GM23338 (cell line): Measurements from ENCODE around the gene KIRREL3.

Experiments used
- EZH2phosphoT487 ChIP-seq: fragments of 200-600 bp; sonication (generic); IDR thresholded peaks from one replicate; pipeline ENCODE4 v1.8.1; 2018; ENCODE audit warnings: antibody characterized with exemption; ENCODE audit not compliant: unreplicated experiment
- POLR2AphosphoS5 ChIP-seq: IDR thresholded peaks from 2 replicates; pipeline ENCODE4 v1.6.1; 2016; ENCODE audit warnings: antibody characterized with exemption, low read depth
- TF ChIP-seq, protein P1 (sequence below), 2 experiments: fragments of 200-600 bp in 1 of 2; sonication (generic) in 1 of 2; conservative IDR thresholded peaks; 2 replicates each; pipeline versions ENCODE4 v1.5.1 to v1.6.1; 2016 to 2017; ENCODE audit warnings: antibody characterized with exemption in 2 of 2, low read depth in 2 of 2, mild to moderate bottlenecking in 2 of 2, moderate library complexity in 1 of 2

DNA sequence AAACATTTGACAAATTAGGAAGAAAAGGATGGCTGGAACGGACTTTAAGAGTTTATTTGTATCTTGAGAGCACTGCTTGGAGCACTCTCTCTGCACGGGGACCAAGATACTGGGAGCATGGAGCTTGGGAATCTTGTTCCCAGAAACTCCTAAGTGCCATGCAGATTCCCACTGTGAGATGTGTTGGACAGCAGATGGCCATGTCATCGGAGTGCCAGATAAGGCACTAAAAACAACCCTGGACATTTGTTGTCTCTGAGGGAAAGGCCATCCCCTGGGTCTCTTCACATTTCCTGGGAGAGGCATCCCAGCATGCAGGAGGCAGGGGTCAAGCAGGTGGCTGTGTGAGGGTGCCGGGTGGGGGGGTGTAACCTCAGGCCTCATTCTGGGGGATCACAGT, 2.9 kb downstream of the KIRREL3 start:
- no peak for TF ChIP-seq POLR2AphosphoS5
- TF ChIP-seq, protein P1, sequence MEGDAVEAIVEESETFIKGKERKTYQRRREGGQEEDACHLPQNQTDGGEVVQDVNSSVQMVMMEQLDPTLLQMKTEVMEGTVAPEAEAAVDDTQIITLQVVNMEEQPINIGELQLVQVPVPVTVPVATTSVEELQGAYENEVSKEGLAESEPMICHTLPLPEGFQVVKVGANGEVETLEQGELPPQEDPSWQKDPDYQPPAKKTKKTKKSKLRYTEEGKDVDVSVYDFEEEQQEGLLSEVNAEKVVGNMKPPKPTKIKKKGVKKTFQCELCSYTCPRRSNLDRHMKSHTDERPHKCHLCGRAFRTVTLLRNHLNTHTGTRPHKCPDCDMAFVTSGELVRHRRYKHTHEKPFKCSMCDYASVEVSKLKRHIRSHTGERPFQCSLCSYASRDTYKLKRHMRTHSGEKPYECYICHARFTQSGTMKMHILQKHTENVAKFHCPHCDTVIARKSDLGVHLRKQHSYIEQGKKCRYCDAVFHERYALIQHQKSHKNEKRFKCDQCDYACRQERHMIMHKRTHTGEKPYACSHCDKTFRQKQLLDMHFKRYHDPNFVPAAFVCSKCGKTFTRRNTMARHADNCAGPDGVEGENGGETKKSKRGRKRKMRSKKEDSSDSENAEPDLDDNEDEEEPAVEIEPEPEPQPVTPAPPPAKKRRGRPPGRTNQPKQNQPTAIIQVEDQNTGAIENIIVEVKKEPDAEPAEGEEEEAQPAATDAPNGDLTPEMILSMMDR (conservative IDR thresholded peaks at IDR 0.05; ENCODE audit: low read depth in 2 of 2), result no peak
- no peak for TF ChIP-seq EZH2phosphoT487
